Activated CD8-positive, alpha-beta T cell treated with anti-CD3 and anti-CD28 coated beads for 36 hours (primary cell): ENCODE data around the gene MYO15B. TPM values are rescaled to one million over a fixed set of nuclear protein-coding genes. Genes with fewer than 3 reads are reported as not detected.

Source experiments
- ATAC-seq: fragments of 200-7000 bp; cut with Tn5 transposase; one replicate; pipeline ENCODE4 v1.10.0; 2021; ENCODE audit warnings: mild to moderate bottlenecking, moderate library complexity
- CTCF ChIA-PET: fragments of 350-600 bp; sonication (Branson Sonifier 250); formaldehyde crosslinking; loops from one replicate; lab custom pipeline; 2021; ENCODE audit warnings: antibody characterized with exemption; lab: Charles Lee
- POLR2A ChIA-PET: fragments of 350-600 bp; sonication (Branson Sonifier 250); formaldehyde crosslinking; loops from one replicate; lab custom pipeline; 2021; ENCODE audit warnings: antibody characterized with exemption; lab: Charles Lee
- DNase-seq: peaks from one replicate; pipeline ENCODE4 v3.0.0-alpha.2; 2020
- H3K27ac Mint-ChIP-seq: one replicate; pipeline ENCODE4 v1.8.0; 2021; ENCODE audit warnings: mild to moderate bottlenecking, mixed read lengths
- H3K27me3 Mint-ChIP-seq: one replicate; pipeline ENCODE4 v1.8.0; 2021; ENCODE audit warnings: mixed read lengths
- H3K36me3 Mint-ChIP-seq: one replicate; pipeline ENCODE4 v1.8.0; 2021; ENCODE audit warnings: low read depth, mixed read lengths
- H3K4me1 Mint-ChIP-seq: one replicate; pipeline ENCODE4 v1.8.0; 2021; ENCODE audit warnings: low read depth, mixed read lengths
- H3K4me3 Mint-ChIP-seq: one replicate; pipeline ENCODE4 v1.8.0; 2021; ENCODE audit warnings: mild to moderate bottlenecking, moderate library complexity, mixed read lengths
- H3K9me3 Mint-ChIP-seq: one replicate; pipeline ENCODE4 v1.8.0; 2021; ENCODE audit warnings: mixed read lengths
- CTCF ChIP-seq: fragments of 200-600 bp; IDR thresholded peaks from one replicate; pipeline ENCODE4 v1.8.0; 2022; ENCODE audit warnings: antibody characterized with exemption, mild to moderate bottlenecking
- intact Hi-C: fragments of 100-400 bp; cut with micrococcal nuclease; formaldehyde crosslinking; loops from one replicate; pipeline ENCODE4 v1.10.0; 2022
- total RNA-seq, 2 experiments: library from RNA; stranded (reverse); gene quantifications; one replicate each; pipeline ENCODE4 v1.2.3, GENCODE V29; 2021

MYO15B gene
- total RNA-seq, 2 experiments from 2014 or later = 24.9 to 28.7 TPM

DNA sequence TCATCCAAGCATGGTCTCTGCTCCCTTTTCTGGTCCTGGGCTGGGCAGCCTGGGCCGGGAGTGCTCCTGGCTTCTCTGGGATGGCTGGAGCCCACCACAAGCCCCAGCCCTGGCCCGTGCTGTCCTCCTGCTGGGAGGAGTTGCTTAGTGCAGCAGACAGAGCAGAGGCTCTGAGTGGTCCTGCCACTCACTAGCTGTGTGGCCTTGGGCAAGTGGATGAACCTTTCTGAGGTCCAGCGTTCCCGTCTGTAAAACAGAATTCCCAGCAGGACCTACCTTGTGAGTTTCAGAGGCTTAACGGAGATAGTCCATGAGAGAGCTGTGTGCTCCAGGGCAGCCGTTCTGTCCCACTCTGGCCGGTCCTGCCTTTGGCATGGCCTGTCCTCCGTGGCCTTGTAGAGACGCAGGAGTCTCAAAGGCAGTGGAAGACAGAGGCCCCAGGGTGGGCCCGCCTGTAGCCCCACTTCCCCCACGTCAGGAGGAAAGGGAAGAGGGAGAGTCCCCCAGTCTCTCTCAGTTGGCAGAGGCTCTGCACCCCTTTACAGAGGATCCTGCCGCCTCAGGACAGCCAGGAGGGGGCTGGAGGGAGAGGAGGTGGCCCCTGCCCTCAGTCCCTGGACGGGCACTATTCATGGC, 7.8 kb downstream of the MYO15B start:
- Mint-ChIP-seq H3K4me3 (no peak overlapping the region), H3K4me1 (no peaks in the 10 kb centered on the region), H3K27me3 (no peaks in the 10 kb centered on the region), H3K9me3 (no peaks in the 10 kb centered on the region), H3K27ac (no peak overlapping the region), H3K36me3 (no peaks in the 10 kb centered on the region)
- POLR2A ChIA-PET = no interaction called here
- ATAC-seq (no peak), DNase-seq (no peak)
- CTCF ChIA-PET = no interaction called here
- no peak for TF ChIP-seq CTCF
- intact Hi-C loops = no loop called here

DNA sequence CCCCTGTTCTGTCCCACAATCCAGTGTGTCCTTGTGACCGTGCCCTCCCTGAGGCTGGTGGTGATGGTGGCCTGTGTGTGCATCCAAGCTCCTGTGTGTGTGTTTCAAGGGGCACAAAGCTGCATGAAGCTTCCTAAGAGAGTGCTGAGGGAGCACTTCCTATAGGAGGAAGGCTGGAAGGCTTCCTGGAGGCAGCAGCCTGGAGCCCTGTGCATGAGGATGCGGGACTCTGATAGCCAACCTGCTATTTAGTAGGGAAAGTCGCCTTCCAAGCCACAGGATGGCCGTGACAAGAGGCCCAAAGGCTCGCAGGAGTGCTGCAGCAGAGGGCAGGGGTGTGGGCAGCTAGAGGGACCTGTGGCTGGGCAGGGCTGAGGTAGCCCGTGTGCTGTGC, 8.3 kb downstream of the MYO15B start:
- H3K4me1 Mint-ChIP-seq = no peaks in the 10 kb centered on the region
- intact Hi-C loops = no loop called here
- ChIA-PET CTCF (interaction anchor here (1.0 kb wide), 1 partner anchor 158 kb away, joined by 3 read pairs; no protein-coding TSS in a partner anchor), POLR2A (no interaction called here)
- no peak overlapping the region for H3K27ac Mint-ChIP-seq
- no peaks in the 10 kb centered on the region for H3K9me3 Mint-ChIP-seq
- no peak for TF ChIP-seq CTCF
- no peaks in the 10 kb centered on the region for H3K27me3 Mint-ChIP-seq
- no peak overlapping the region for H3K4me3 Mint-ChIP-seq
- H3K36me3 Mint-ChIP-seq = no peaks in the 10 kb centered on the region
- DNase-seq = no peak
- ATAC-seq = no peak

GRCh38 chr17:75596320-75597087, 8.9 kb downstream of the MYO15B start:
- POLR2A ChIA-PET = no interaction called here
- intact Hi-C loops = no loop called here
- no peaks in the 10 kb centered on the region for H3K9me3 Mint-ChIP-seq
- no peaks in the 10 kb centered on the region for H3K36me3 Mint-ChIP-seq
- DNase-seq = no peak
- H3K4me1 Mint-ChIP-seq = no peaks in the 10 kb centered on the region
- ATAC-seq = no peak
- no peak for TF ChIP-seq CTCF
- H3K27ac Mint-ChIP-seq = no peak overlapping the region
- CTCF ChIA-PET = interaction anchor here (1.0 to 1.4 kb wide), 2 partner anchors 157 kb away, joined by 3 read pairs; no protein-coding TSS in a partner anchor
- H3K27me3 Mint-ChIP-seq = no peaks in the 10 kb centered on the region
- H3K4me3 Mint-ChIP-seq = no peak overlapping the region

DNA sequence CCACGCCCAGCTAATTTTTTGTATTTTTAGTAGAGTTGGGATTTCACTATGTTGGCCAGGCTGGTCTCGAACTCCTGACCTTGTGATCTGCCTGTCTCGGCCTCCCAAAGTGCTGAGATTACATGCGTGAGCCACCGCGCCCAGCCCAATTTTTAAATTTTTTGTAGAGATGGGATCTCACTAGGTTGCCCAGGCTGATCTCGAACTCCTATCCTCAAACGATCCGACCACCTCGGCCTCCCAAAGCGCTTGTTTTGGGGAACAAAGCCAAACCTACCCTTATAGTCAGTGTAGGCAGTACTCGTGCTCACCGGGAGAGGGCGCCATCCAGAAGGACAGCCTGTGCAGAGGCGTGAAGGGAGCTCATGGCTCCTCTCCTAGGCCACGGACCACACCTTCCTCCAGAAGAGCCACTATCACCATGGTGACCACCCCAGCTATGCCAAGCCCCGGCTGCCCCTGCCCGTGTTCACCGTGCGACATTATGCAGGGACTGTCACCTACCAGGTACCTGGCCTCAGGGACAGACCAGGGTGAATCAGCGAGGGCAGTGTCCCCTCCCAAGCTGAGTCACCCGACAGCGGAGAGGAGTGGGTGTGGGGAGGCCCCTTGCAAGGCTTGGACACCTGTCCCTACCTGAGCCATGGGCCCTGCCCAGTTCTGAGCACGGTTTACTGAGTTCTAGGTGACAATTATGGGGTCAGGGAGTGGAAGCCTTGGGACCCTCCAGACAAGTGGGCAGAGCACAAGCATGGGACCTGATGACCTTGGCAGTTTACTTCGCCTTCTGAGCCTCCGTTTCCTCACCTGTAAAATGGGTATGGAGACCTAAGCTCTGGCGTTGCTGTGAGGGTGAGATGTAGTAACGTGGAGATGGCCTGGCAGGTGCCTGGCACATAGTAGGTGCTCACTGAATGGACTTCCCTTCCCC, 13.7 kb downstream of the MYO15B start:
- ChIA-PET POLR2A (interaction anchor here (1.1 kb wide), 2 partner anchors 32 to 113 kb away, joined by 3 to 4 read pairs; partner anchors contain the start of gene SMIM5), CTCF (interaction anchor here (0.5 to 6.0 kb wide), 35 partner anchors 8 to 433 kb away, joined by 3 to 68 read pairs (median 4); partner anchors contain the start of genes MYO15B, RECQL5, SAP30BP and SMIM5)
- Mint-ChIP-seq H3K4me3 (no peak overlapping the region), H3K9me3 (no peaks in the 10 kb centered on the region), H3K27me3 (no peaks in the 10 kb centered on the region), H3K27ac (no peak overlapping the region), H3K4me1 (no peaks in the 10 kb centered on the region), H3K36me3 (no peaks in the 10 kb centered on the region)
- DNase-seq = peak; percentile 82
- intact Hi-C loops = no loop called here
- peak; percentile 94 for ATAC-seq
- TF ChIP-seq CTCF = peak; percentile 75
